Vagina (tissue), 2 donors: Measurements from ENCODE around the gene KNSTRN.

Source experiments
- CTCF ChIP-seq, 3 experiments: fragments of 450-650 bp in 2 of 3; fragments of 200-600 bp in 1 of 3; sonication (generic) in 1 of 3; IDR thresholded peaks; one replicate each; pipeline ENCODE4 v1.5.1; 2017 to 2019; ENCODE audit warnings: antibody characterized with exemption in 3 of 3, mild to moderate bottlenecking in 2 of 3, moderate library complexity in 2 of 3
- POLR2A ChIP-seq, 2 donors: fragments of 450-650 bp; IDR thresholded peaks; one replicate each; pipeline ENCODE4 v1.6.1; 2017; ENCODE audit warnings: antibody characterized with exemption in 2 of 2, mild to moderate bottlenecking in 2 of 2, moderate library complexity in 2 of 2
- POLR2AphosphoS5 ChIP-seq, 2 donors: sonication (generic); formaldehyde crosslinking; IDR thresholded peaks; one replicate each; pipeline ENCODE4 v1.9.0; 2017; ENCODE audit warnings: antibody characterized with exemption in 2 of 2, mild to moderate bottlenecking in 2 of 2, low read depth in 1 of 2; ENCODE audit not compliant: insufficient read depth in 1 of 2

GRCh38 chr15:40409366-40409765 is 26.8 kb downstream of the KNSTRN start:
- TF ChIP-seq POLR2AphosphoS5 (IDR thresholded peaks at IDR 0.05; ENCODE audit: insufficient read depth in 1 of 2, low read depth in 1 of 2), result no peak
- no peak for TF ChIP-seq CTCF (IDR thresholded peaks at IDR 0.05)
- no peak for TF ChIP-seq POLR2A (IDR thresholded peaks at IDR 0.05)
